GM23248 (cell line): ENCODE measurements around the gene TRAF6.

Experiments used
- EZH2 ChIP-seq: fragments of 200-600 bp; sonication (generic); IDR thresholded peaks from 2 replicates; pipeline ENCODE4 v1.6.1; 2018; ENCODE audit warnings: antibody characterized with exemption, mild to moderate bottlenecking; ENCODE audit not compliant: insufficient read depth, poor library complexity, severe bottlenecking
- EZH2phosphoT487 ChIP-seq: fragments of 200-600 bp; sonication (generic); IDR thresholded peaks from 2 replicates; pipeline ENCODE4 v1.6.1; 2018; ENCODE audit warnings: antibody characterized with exemption, moderate library complexity, mild to moderate bottlenecking, low read depth; ENCODE audit not compliant: insufficient read depth

DNA sequence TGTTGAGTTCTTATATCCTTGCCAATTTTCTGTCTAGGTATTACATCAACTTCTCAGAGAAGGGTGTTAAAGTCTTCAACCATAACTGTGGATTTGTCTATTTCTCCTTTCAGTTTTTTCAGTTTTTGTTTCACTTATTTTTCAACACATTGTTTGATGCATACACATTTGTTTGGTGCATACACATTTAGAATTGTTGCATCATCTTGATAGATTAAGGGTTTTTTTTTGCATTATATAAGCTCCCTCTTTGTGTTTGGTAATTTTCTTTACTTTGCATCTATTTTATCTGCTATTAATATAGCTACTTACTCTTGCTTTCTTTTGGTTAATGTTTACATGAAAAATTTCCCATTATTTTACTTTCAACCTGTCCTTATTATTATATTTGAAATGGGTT is 20.8 kb upstream of the TRAF6 start:
- no peak for TF ChIP-seq EZH2
- no peak for TF ChIP-seq EZH2phosphoT487
